GM18505 (cell line): Measurements from ENCODE around the gene EIF3B.
A peak's percentile ranks its signal among the peaks of the same experiment; 100 is the strongest.

Source experiments
- ATAC-seq: cut with Tn5 transposase; IDR thresholded peaks from one replicate; pipeline ENCODE4 v1.9.1; 2021; ENCODE audit not compliant: unreplicated experiment
- POLR2A ChIP-seq: IDR thresholded peaks from 4 replicates; pipeline ENCODE4 v1.6.1; 2011; ENCODE audit warnings: borderline replicate concordance; ENCODE audit not compliant: insufficient read depth, insufficient read length; ENCODE audit errors: extremely low read depth

EIF3B gene

GRCh38 chr7:2398506-2398905 lies 43.9 kb downstream of the EIF3B start:
- no peak for ATAC-seq
- no peak for TF ChIP-seq POLR2A

- ATAC-seq: no peak
- TF ChIP-seq POLR2A: no peak
Observed at GRCh38 chr7:2399848-2400587, 45.4 kb downstream of the EIF3B start.

GRCh38 chr7:2402687-2403013 lies 48.0 kb downstream of the EIF3B start:
- ATAC-seq: no peak

GRCh38 chr7:2403014-2403717 lies 48.5 kb downstream of the EIF3B start, which contains the start of gene CHST12:
Gene CHST12 (plus strand): TSS chr7:2403611. CDS start chr7:2432640, 29,029 bp downstream.
- peak; percentile 44 for TF ChIP-seq POLR2A

More at GRCh38 chr7:2402687-2403013, 48.0 kb downstream of the EIF3B start:
- TF ChIP-seq POLR2A: no peak

GRCh38 chr7:2403718-2404648 lies 49.4 kb downstream of the EIF3B start:
- TF ChIP-seq POLR2A: no peak
- ATAC-seq: peak; percentile 5

More at GRCh38 chr7:2403014-2403717, 48.5 kb downstream of the EIF3B start, which contains the start of gene CHST12:
- ATAC-seq: peak; percentile 51

GRCh38 chr7:2404714-2405119 lies 50.1 kb downstream of the EIF3B start:
- TF ChIP-seq POLR2A: no peak
- no peak for ATAC-seq

- ATAC-seq: no peak
- no peak for TF ChIP-seq POLR2A
Observed at GRCh38 chr7:2405201-2405600, 50.6 kb downstream of the EIF3B start.

- peak; percentile 37 for ATAC-seq
- TF ChIP-seq POLR2A: no peak
Observed at GRCh38 chr7:2405601-2406345, 51.1 kb downstream of the EIF3B start.

- no peak for ATAC-seq
- no peak for TF ChIP-seq POLR2A
Observed at GRCh38 chr7:2409745-2410414, 55.3 kb downstream of the EIF3B start.

GRCh38 chr7:2411049-2411448 lies 56.4 kb downstream of the EIF3B start:
- no peak for TF ChIP-seq POLR2A
- ATAC-seq: no peak

GRCh38 chr7:2411815-2412586 lies 57.4 kb downstream of the EIF3B start:
- ATAC-seq: no peak
- no peak for TF ChIP-seq POLR2A
